Body of pancreas (tissue), 4 donors: Measurements from ENCODE around the gene SGK1.

Source experiments
- CTCF ChIP-seq, 7 experiments: fragments of 450-650 bp in 4 of 7; fragments of 200-600 bp in 3 of 7; sonication (generic) in 3 of 7; IDR thresholded peaks; one replicate each; pipeline ENCODE4 v1.5.1; 2016 to 2019; ENCODE audit warnings: antibody characterized with exemption in 7 of 7
- POLR2A ChIP-seq, 3 donors: fragments of 450-650 bp; IDR thresholded peaks; one replicate each; pipeline ENCODE4 v1.6.1; 2016; ENCODE audit warnings: antibody characterized with exemption in 3 of 3, mild to moderate bottlenecking in 2 of 3

GRCh38 chr6:134253681-134254080 is 64.2 kb downstream of the SGK1 start:
- TF ChIP-seq POLR2A (IDR thresholded peaks at IDR 0.05) (no peak), CTCF (IDR thresholded peaks at IDR 0.05) (no peak)
